Fibroblast of lung (primary cell): ENCODE measurements around the gene COL7A1.

ENCODE experiments used
- EZH2 ChIP-seq: IDR thresholded peaks from 2 replicates; pipeline ENCODE4 v1.5.1; 2012; ENCODE audit warnings: low read length, control low read depth, mild to moderate bottlenecking; ENCODE audit errors: missing control alignments
- TF ChIP-seq, protein P1 (sequence below), 2 donors: IDR thresholded peaks in 1 of 2; conservative IDR thresholded peaks in 1 of 2; 1 replicate in 1 of 2; 2 replicates in 1 of 2; pipeline ENCODE4 v1.5.1; 2011 to 2012; ENCODE audit warnings: low read length in 2 of 2, control low read depth in 1 of 2, inconsistent platforms in 1 of 2, low read depth in 1 of 2, mild to moderate bottlenecking in 1 of 2

DNA sequence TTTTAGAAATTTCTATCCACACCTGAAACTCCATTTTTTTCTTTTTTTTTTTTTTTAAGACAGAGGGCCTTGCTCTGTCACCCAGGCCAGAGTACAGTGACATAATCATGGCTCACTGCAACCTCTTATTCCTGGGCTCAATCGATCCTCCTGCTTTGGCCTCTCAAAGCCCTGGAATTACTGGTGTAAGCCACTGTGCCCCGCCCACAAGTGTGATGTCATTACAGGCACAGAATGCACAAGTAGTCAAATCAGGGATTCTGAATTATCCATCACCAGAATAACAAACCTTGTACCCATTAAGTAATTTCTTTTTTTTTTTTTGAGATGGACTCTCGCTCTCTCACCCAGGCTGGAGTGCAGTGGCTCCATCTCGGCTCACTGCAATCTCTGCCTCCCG, 12.4 kb upstream of the COL7A1 start:
- TF ChIP-seq, protein P1, sequence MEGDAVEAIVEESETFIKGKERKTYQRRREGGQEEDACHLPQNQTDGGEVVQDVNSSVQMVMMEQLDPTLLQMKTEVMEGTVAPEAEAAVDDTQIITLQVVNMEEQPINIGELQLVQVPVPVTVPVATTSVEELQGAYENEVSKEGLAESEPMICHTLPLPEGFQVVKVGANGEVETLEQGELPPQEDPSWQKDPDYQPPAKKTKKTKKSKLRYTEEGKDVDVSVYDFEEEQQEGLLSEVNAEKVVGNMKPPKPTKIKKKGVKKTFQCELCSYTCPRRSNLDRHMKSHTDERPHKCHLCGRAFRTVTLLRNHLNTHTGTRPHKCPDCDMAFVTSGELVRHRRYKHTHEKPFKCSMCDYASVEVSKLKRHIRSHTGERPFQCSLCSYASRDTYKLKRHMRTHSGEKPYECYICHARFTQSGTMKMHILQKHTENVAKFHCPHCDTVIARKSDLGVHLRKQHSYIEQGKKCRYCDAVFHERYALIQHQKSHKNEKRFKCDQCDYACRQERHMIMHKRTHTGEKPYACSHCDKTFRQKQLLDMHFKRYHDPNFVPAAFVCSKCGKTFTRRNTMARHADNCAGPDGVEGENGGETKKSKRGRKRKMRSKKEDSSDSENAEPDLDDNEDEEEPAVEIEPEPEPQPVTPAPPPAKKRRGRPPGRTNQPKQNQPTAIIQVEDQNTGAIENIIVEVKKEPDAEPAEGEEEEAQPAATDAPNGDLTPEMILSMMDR (conservative IDR thresholded peaks at IDR 0.05 in 1 of 2, IDR thresholded peaks at IDR 0.05 in 1 of 2; ENCODE audit: low read depth in 1 of 2, low read length in 2 of 2): no peak
- no peak for TF ChIP-seq EZH2
